Activated CD8-positive, alpha-beta memory T cell treated with anti-CD3 and anti-CD28 coated beads for 24 hours (primary cell): Measurements from ENCODE around the gene TSPAN18.

Experiments used
- DNase-seq: peaks from one replicate; pipeline ENCODE4 v3.0.0-alpha.2; 2020

TSPAN18 gene

GRCh38 chr11:44741976-44742375 lies 15.2 kb downstream of the TSPAN18 start:
- DNase-seq, result no peak

- DNase-seq, result no peak
Measured at GRCh38 chr11:44742508-44743246, 15.9 kb downstream of the TSPAN18 start.

- DNase-seq, result no peak
Measured at GRCh38 chr11:44743326-44743725, 16.6 kb downstream of the TSPAN18 start.

GRCh38 chr11:44743959-44744557 lies 17.3 kb downstream of the TSPAN18 start:
- no peak for DNase-seq

GRCh38 chr11:44746894-44747293 lies 20.1 kb downstream of the TSPAN18 start:
- DNase-seq, result no peak

GRCh38 chr11:44747316-44747715 lies 20.6 kb downstream of the TSPAN18 start:
- DNase-seq, result no peak

- no peak for DNase-seq
Measured at GRCh38 chr11:44747836-44748235, 21.1 kb downstream of the TSPAN18 start.

- DNase-seq, result no peak
Measured at GRCh38 chr11:44748606-44749005, 21.8 kb downstream of the TSPAN18 start.

GRCh38 chr11:44749189-44749588 lies 22.4 kb downstream of the TSPAN18 start:
- no peak for DNase-seq

- no peak for DNase-seq
Measured at GRCh38 chr11:44750551-44751465, 24.0 kb downstream of the TSPAN18 start.

GRCh38 chr11:44752300-44752699 lies 25.5 kb downstream of the TSPAN18 start:
- DNase-seq, result no peak

- DNase-seq, result no peak
Measured at GRCh38 chr11:44752713-44753112, 26.0 kb downstream of the TSPAN18 start.

- DNase-seq, result no peak
Measured at GRCh38 chr11:44753961-44754645, 27.3 kb downstream of the TSPAN18 start.

GRCh38 chr11:44754876-44755555 lies 28.3 kb downstream of the TSPAN18 start:
- DNase-seq, result no peak

GRCh38 chr11:44755556-44756523 lies 29.1 kb downstream of the TSPAN18 start:
- DNase-seq, result no peak

GRCh38 chr11:44758983-44759382 lies 32.2 kb downstream of the TSPAN18 start:
- DNase-seq, result no peak

GRCh38 chr11:44759743-44760476 lies 33.1 kb downstream of the TSPAN18 start:
- DNase-seq, result no peak

GRCh38 chr11:44760477-44760872 lies 33.7 kb downstream of the TSPAN18 start:
- DNase-seq, result no peak

GRCh38 chr11:44760917-44761550 lies 34.3 kb downstream of the TSPAN18 start:
- no peak for DNase-seq

- no peak for DNase-seq
Measured at GRCh38 chr11:44761551-44761961, 34.8 kb downstream of the TSPAN18 start.
